ENCODE data around the gene NLRP6. TPM values are rescaled to one million over a fixed set of nuclear protein-coding genes. Genes with fewer than 3 reads are reported as not detected.
"Not testable (repeated sequence)": the region's sequence is repeated elsewhere in the genome, so short reads cannot be mapped to it uniquely, and the experiment has no call there.

Gene NLRP6
- total RNA-seq, 1 experiment from 2014 or later, result not detected

DNA sequence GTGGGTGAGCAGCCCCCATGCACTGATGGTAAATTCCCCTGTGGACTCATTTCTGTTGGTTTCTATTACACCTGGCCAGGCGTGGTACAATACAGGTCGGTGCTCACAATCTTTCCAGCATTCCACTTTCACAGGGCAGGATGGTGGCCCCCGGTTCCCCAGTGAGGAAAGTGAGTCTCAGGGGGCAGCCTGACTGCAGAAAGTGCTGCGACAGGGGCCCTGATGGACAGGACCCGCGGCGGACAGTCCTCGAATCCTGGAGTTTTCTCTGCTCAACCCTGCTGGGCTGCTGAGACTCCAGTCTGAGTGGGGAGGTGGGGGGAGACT lies 7.7 kb downstream of the NLRP6 start:
- Histone ChIP-seq H3K9me3 (ENCODE audit: low read depth, low read length, poor library complexity, severe bottlenecking) (no peaks in the 10 kb centered on the region), H3K36me3 (ENCODE audit: insufficient read depth, low read length, poor library complexity, severe bottlenecking) (no peaks in the 10 kb centered on the region), H3K4me1 (ENCODE audit: insufficient read depth, low read length, poor library complexity, severe bottlenecking) (peaks cover 6% of the 10 kb centered on the region), H3K4me3 (ENCODE audit: low read depth, low read length, poor library complexity, severe bottlenecking) (no peak overlapping the region), H3K27me3 (replicated peaks; ENCODE audit: insufficient read depth, low read depth, low read length, poor library complexity) (peaks cover 19% of the 10 kb centered on the region), H3K27ac (ENCODE audit: low read depth, low read length, poor library complexity, severe bottlenecking) (no peak overlapping the region)
- TF ChIP-seq EZH2 (IDR thresholded peaks at IDR 0.05; ENCODE audit: borderline replicate concordance, low read depth, low read length, poor library complexity, severe bottlenecking), result no peak
- TF ChIP-seq, protein P1, sequence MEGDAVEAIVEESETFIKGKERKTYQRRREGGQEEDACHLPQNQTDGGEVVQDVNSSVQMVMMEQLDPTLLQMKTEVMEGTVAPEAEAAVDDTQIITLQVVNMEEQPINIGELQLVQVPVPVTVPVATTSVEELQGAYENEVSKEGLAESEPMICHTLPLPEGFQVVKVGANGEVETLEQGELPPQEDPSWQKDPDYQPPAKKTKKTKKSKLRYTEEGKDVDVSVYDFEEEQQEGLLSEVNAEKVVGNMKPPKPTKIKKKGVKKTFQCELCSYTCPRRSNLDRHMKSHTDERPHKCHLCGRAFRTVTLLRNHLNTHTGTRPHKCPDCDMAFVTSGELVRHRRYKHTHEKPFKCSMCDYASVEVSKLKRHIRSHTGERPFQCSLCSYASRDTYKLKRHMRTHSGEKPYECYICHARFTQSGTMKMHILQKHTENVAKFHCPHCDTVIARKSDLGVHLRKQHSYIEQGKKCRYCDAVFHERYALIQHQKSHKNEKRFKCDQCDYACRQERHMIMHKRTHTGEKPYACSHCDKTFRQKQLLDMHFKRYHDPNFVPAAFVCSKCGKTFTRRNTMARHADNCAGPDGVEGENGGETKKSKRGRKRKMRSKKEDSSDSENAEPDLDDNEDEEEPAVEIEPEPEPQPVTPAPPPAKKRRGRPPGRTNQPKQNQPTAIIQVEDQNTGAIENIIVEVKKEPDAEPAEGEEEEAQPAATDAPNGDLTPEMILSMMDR (conservative IDR thresholded peaks at IDR 0.05; ENCODE audit: low read depth, low read length), result no peak
- intact Hi-C loops (cut with micrococcal nuclease; ENCODE audit: unreplicated experiment), result no loop called here
- BruUV-seq (replicated peaks), result no TSS peak
- no peak for DNase-seq (ENCODE audit: low spot score)
- CTCF ChIA-PET, result no interaction called here
- POLR2A ChIA-PET (ENCODE audit: low non-redundant PET), result no interaction called here

DNA sequence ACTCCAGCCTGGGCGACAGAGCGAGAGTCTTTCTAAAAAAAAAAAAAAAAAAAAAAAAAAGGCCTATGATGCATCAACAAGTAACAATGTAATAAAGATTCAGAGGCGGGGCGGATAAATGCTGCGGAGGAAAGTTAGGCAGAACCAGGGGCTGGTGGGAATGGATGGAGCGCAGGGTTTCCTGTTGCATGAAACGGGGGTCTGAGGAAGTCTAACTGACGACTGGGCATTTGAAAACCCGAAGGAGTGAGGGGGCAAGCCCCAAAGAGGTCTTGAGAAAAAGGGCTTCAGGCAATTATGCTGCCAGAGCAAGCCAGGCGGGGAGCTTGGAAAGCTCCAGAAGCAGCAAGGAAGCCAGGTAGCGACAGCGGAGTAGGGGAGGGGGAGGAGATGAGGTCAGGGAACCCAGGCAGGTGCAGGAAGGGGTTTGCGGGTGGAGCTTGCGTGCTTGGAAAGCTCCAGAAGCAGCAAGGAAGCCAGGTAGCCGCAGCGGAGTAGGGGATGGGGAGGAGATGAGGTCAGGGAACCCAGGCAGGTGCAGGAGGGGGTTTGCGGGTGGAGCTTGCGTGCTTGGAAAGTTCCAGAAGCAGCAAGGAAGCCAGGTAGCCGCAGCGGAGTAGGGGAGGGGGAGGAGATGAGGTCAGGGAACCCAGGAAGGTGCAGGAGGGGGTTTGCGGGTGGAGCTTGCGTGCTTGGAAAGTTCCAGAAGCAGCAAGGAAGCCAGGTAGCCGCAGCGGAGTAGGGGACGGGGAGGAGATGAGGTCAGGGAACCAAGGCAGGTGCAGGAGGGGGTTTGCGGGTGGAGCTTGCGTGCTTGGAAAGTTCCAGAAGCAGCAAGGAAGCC lies 9.0 kb downstream of the NLRP6 start:
- POLR2A ChIA-PET (ENCODE audit: low non-redundant PET); H3K27ac ChIP-seq (ENCODE audit: low read depth, low read length, poor library complexity, severe bottlenecking); DNase-seq (ENCODE audit: low spot score); BruUV-seq (replicated peaks); H3K4me1 ChIP-seq (ENCODE audit: insufficient read depth, low read length, poor library complexity, severe bottlenecking); H3K27me3 ChIP-seq (replicated peaks; ENCODE audit: insufficient read depth, low read depth, low read length, poor library complexity); H3K9me3 ChIP-seq (ENCODE audit: low read depth, low read length, poor library complexity, severe bottlenecking); intact Hi-C loops (cut with micrococcal nuclease; ENCODE audit: unreplicated experiment); H3K4me3 ChIP-seq (ENCODE audit: low read depth, low read length, poor library complexity, severe bottlenecking); H3K36me3 ChIP-seq (ENCODE audit: insufficient read depth, low read length, poor library complexity, severe bottlenecking); CTCF ChIA-PET: not testable (repeated sequence)

DNA sequence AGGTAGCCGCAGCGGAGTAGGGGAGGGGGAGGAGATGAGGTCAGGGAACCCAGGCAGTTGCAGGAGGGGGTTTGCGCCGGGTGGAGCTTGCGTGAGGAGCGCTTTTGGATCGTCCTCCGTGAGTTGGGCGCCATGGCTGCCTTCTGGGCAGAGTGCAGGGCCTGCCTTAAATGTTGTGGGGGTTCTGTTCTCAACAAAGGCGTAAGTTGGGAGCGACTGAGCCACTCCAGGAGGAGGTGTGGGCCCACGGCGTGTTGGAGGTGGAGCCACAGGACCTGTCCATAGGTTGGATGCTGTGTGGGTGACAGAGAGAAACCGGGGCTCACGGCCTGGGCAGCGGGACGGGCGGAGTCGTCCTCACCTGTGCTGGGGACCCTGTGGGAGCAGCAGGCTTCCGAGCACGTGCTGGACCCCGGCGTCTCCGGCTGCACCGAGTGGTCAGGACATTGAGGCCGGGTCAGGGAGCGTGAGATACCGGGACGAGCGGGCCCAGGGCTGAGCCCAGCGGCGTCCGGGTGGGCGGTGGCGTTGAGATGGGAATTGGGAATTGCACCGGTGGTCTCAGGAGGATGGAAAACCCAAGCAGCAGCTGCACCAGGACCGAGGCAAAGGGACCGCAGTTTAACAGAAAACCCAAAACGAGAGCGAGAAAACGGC lies 9.7 kb downstream of the NLRP6 start:
- H3K9me3 ChIP-seq (ENCODE audit: low read depth, low read length, poor library complexity, severe bottlenecking), result no peaks in the 10 kb centered on the region
- no peak for DNase-seq (ENCODE audit: low spot score)
- CTCF ChIA-PET, result no interaction called here
- no peak for TF ChIP-seq EZH2 (IDR thresholded peaks at IDR 0.05; ENCODE audit: borderline replicate concordance, low read depth, low read length, poor library complexity, severe bottlenecking)
- TF ChIP-seq, protein P1 (conservative IDR thresholded peaks at IDR 0.05; ENCODE audit: low read depth, low read length), result no peak
- POLR2A ChIA-PET (ENCODE audit: low non-redundant PET), result no interaction called here
- BruUV-seq (replicated peaks), result no TSS peak
- no peaks in the 10 kb centered on the region for H3K27me3 ChIP-seq (replicated peaks; ENCODE audit: insufficient read depth, low read depth, low read length, poor library complexity)
- no peaks in the 10 kb centered on the region for H3K36me3 ChIP-seq (ENCODE audit: insufficient read depth, low read length, poor library complexity, severe bottlenecking)
- intact Hi-C loops (cut with micrococcal nuclease; ENCODE audit: unreplicated experiment), result no loop called here
- peaks cover 6% of the 10 kb centered on the region for H3K4me1 ChIP-seq (ENCODE audit: insufficient read depth, low read length, poor library complexity, severe bottlenecking)
- peak overlapping the region; percentile 58 for H3K4me3 ChIP-seq (ENCODE audit: low read depth, low read length, poor library complexity, severe bottlenecking)
- no peak overlapping the region for H3K27ac ChIP-seq (ENCODE audit: low read depth, low read length, poor library complexity, severe bottlenecking)

Measured in A673 (cell line).